ENCODE measurements around the gene TP53RK.

Gene TP53RK

GRCh38 chr20:46647469-46647868 is 41.8 kb downstream of the TP53RK start:
- no peak overlapping the region for H3K4me3 ChIP-seq (replicated peaks; ENCODE audit: insufficient read depth, low read length)
- H3K27ac ChIP-seq (replicated peaks) = no peak overlapping the region
- peaks cover 30% of the 10 kb centered on the region for H3K27me3 ChIP-seq (ENCODE audit: insufficient read depth, poor library complexity, severe bottlenecking)
- no peak for TF ChIP-seq GABPA (IDR thresholded peaks at IDR 0.05; ENCODE audit: low read depth)
- no peak for DNase-seq (ENCODE audit: low read depth in 1 of 2, low spot score in 1 of 2)

GRCh38 chr20:46646659-46647380 is 42.4 kb downstream of the TP53RK start:
- no peak for DNase-seq (ENCODE audit: low read depth in 1 of 2, low spot score in 1 of 2)

DNA sequence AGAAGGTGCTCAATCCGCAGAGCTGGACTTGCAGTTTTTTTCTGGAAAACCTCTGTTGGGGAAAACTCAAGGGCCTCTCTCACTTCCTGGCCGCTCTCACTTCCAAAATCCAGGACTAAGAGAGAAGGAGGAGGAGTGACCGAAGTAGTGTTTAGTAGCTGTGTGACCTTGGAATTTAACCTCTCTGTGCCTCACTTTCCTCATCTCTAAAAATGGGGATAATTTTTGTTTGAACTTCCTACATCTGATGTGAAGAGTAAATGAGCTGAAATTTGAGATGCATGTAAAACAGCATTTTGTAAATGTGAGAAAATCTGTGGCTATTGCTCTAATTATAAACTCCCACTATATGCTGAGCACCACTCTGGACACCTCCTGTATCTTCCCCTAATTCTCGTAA is 43.1 kb downstream of the TP53RK start:
- no peak for DNase-seq (ENCODE audit: low read depth in 1 of 2, low spot score in 1 of 2)
- H3K27ac ChIP-seq (replicated peaks) = no peak overlapping the region
- H3K4me3 ChIP-seq (replicated peaks; ENCODE audit: insufficient read depth, low read length) = no peak overlapping the region
- TF ChIP-seq SPI1 (IDR thresholded peaks at IDR 0.05; ENCODE audit: borderline replicate concordance, low read depth) (no peak), GABPA (IDR thresholded peaks at IDR 0.05; ENCODE audit: low read depth) (no peak), REST (IDR thresholded peaks at IDR 0.05; ENCODE audit: insufficient replicate concordance, low read depth) (no peak), POLR2AphosphoS5 (IDR thresholded peaks at IDR 0.05; ENCODE audit: low read depth) (no peak)
- TF ChIP-seq, protein P1, sequence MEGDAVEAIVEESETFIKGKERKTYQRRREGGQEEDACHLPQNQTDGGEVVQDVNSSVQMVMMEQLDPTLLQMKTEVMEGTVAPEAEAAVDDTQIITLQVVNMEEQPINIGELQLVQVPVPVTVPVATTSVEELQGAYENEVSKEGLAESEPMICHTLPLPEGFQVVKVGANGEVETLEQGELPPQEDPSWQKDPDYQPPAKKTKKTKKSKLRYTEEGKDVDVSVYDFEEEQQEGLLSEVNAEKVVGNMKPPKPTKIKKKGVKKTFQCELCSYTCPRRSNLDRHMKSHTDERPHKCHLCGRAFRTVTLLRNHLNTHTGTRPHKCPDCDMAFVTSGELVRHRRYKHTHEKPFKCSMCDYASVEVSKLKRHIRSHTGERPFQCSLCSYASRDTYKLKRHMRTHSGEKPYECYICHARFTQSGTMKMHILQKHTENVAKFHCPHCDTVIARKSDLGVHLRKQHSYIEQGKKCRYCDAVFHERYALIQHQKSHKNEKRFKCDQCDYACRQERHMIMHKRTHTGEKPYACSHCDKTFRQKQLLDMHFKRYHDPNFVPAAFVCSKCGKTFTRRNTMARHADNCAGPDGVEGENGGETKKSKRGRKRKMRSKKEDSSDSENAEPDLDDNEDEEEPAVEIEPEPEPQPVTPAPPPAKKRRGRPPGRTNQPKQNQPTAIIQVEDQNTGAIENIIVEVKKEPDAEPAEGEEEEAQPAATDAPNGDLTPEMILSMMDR (IDR thresholded peaks at IDR 0.05; ENCODE audit: insufficient read depth, low read length) = no peak
- peaks cover 22% of the 10 kb centered on the region for H3K27me3 ChIP-seq (ENCODE audit: insufficient read depth, poor library complexity, severe bottlenecking)

More at GRCh38 chr20:46646659-46647380, 42.4 kb downstream of the TP53RK start:
- TF ChIP-seq SPI1 (IDR thresholded peaks at IDR 0.05; ENCODE audit: borderline replicate concordance, low read depth) (no peak), REST (IDR thresholded peaks at IDR 0.05; ENCODE audit: insufficient replicate concordance, low read depth) (no peak), POLR2AphosphoS5 (IDR thresholded peaks at IDR 0.05; ENCODE audit: low read depth) (no peak)
- Histone ChIP-seq H3K27ac (replicated peaks) (no peak overlapping the region), H3K4me3 (replicated peaks; ENCODE audit: insufficient read depth, low read length) (no peak overlapping the region), H3K27me3 (ENCODE audit: insufficient read depth, poor library complexity, severe bottlenecking) (peaks cover 28% of the 10 kb centered on the region)

DNA sequence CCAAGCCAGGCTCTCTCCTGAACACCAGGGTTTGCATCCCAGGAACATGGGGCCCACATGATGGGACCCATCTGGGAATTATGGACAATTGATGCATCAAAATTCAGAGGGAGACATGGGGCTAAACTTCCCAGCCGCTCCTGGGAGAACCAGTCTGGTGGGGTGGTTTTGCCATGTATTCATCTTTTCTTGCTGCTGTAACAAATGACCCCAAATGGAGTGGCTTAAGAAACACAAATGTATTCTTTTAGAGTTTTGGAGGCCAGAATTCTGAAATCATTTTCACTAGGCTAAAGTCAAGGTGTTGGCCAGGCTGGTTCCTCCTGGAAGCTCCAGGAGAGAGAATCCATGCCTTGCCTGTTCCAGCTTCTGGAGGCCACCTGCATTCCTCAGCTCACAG is 44.5 kb downstream of the TP53RK start:
- H3K4me3 ChIP-seq (replicated peaks; ENCODE audit: insufficient read depth, low read length) = no peak overlapping the region
- TF ChIP-seq SPI1 (IDR thresholded peaks at IDR 0.05; ENCODE audit: borderline replicate concordance, low read depth) (no peak), GABPA (IDR thresholded peaks at IDR 0.05; ENCODE audit: low read depth) (no peak)
- DNase-seq (ENCODE audit: low read depth in 1 of 2, low spot score in 1 of 2) = no peak
- peaks cover 9% of the 10 kb centered on the region for H3K27me3 ChIP-seq (ENCODE audit: insufficient read depth, poor library complexity, severe bottlenecking)
- no peak overlapping the region for H3K27ac ChIP-seq (replicated peaks)

DNA sequence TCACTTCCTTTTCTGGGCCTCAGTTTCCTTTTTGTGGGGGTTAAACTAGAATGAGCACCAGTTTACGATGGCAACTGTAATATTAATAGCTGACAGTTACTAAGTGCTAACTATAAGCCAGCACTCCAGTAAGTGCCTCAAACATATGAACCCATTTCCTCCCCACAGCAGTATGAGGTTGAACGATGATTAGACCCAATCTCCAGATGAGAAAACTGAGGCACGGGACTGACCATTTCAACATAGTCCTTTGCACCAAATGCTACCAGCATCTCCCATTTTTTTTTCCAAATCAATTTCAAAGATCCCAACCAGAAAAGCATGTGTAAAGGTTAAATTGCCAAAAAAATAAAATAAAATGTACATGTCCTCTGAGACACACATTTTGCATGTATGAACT is 45.1 kb downstream of the TP53RK start:
- Histone ChIP-seq H3K27ac (replicated peaks) (no peak overlapping the region), H3K4me3 (replicated peaks; ENCODE audit: insufficient read depth, low read length) (no peak overlapping the region), H3K27me3 (ENCODE audit: insufficient read depth, poor library complexity, severe bottlenecking) (peaks cover 9% of the 10 kb centered on the region)
- no peak for DNase-seq (ENCODE audit: low read depth in 1 of 2, low spot score in 1 of 2)
- TF ChIP-seq GABPA (IDR thresholded peaks at IDR 0.05; ENCODE audit: low read depth) (no peak), SPI1 (IDR thresholded peaks at IDR 0.05; ENCODE audit: borderline replicate concordance, low read depth) (no peak)
- TF ChIP-seq, protein P1 (IDR thresholded peaks at IDR 0.05; ENCODE audit: insufficient read depth, low read length) = no peak
